ENCODE results near the gene TAS1R2. TPM values are rescaled to one million over a fixed set of nuclear protein-coding genes. Genes with fewer than 3 reads are reported as not detected.

Gene TAS1R2
- total and polyA plus RNA-seq, 2 of the 13 experiments (the other 11 are each of a cell fraction or from before 2014, with no cell fraction given): not detected

- peak; percentile 83; the same call in 1 of the 2 replicates for TF ChIP-seq BCL3 (CRISPR knock-in tag; IDR thresholded peaks at IDR 0.05)
- TF ChIP-seq FOXO1 (CRISPR knock-in tag; IDR thresholded peaks at IDR 0.05): no peak
- peak; percentile 24; the same call in 1 of the 2 replicates for TF ChIP-seq RAD21 (CRISPR knock-in tag; IDR thresholded peaks at IDR 0.05)
- peak; percentile 39; the same call in 1 of the 2 replicates for TF ChIP-seq SIN3A (IDR thresholded peaks at IDR 0.05; ENCODE audit: borderline replicate concordance, low read depth, low read length)
- no peak; the same call in 1 of the 2 replicates for TF ChIP-seq UBTF (CRISPR knock-in tag; IDR thresholded peaks at IDR 0.05)
- no peak for TF ChIP-seq GLMP (CRISPR knock-in tag; IDR thresholded peaks at IDR 0.05; ENCODE audit: borderline replicate concordance)
- TF ChIP-seq ZNF574 (CRISPR knock-in tag; IDR thresholded peaks at IDR 0.05): 0 out of 2 replicates have a peak, but pooled peaks have one; percentile 23
- TF ChIP-seq RXRA (CRISPR knock-in tag; IDR thresholded peaks at IDR 0.05): 0 out of 2 replicates have a peak, but pooled peaks have one; percentile 7
- 0 out of 2 replicates have a peak, but pooled peaks have one; percentile 24 for TF ChIP-seq KAT7 (CRISPR knock-in tag; IDR thresholded peaks at IDR 0.05; ENCODE audit: borderline replicate concordance)
- TF ChIP-seq ZNF547 (CRISPR knock-in tag; IDR thresholded peaks at IDR 0.05): peak; percentile 15; the same call in 1 of the 2 replicates
- TF ChIP-seq TAF1 (CRISPR knock-in tag; IDR thresholded peaks at IDR 0.05): peak; percentile 65
- TF ChIP-seq NR2F1 (CRISPR knock-in tag; IDR thresholded peaks at IDR 0.05): no peak
- no peak for TF ChIP-seq LRRFIP1 (CRISPR knock-in tag; conservative IDR thresholded peaks at IDR 0.05)
- TF ChIP-seq POLR2A (IDR thresholded peaks at IDR 0.05; ENCODE audit: insufficient read depth in 1 of 2, low read depth in 2 of 2, low read length in 2 of 2): peak in 1 of 2 experiments; percentile 85; a peak in 2 of 4 replicates
- peak; percentile 52; the same call in 1 of the 2 replicates for TF ChIP-seq ZFY (CRISPR knock-in tag; IDR thresholded peaks at IDR 0.05)
- peak; percentile 61; the same call in 1 of the 2 replicates for TF ChIP-seq ZNF558 (CRISPR knock-in tag; IDR thresholded peaks at IDR 0.05; ENCODE audit: borderline replicate concordance)
- peak; percentile 18; the same call in 1 of the 2 replicates for TF ChIP-seq ZNF263 (CRISPR knock-in tag; IDR thresholded peaks at IDR 0.05)
These were observed 42.6 kb upstream of the TAS1R2 start (continued) for GRCh38 chr1:18901952-18902522.

Measured in HepG2 (cell line).